ENCODE data around the gene SMPD3. TPM values are rescaled to one million over a fixed set of nuclear protein-coding genes. Genes with fewer than 3 reads are reported as not detected.

SMPD3 gene
- total RNA-seq, 1 experiment from 2014 or later, result 0.70 TPM

DNA sequence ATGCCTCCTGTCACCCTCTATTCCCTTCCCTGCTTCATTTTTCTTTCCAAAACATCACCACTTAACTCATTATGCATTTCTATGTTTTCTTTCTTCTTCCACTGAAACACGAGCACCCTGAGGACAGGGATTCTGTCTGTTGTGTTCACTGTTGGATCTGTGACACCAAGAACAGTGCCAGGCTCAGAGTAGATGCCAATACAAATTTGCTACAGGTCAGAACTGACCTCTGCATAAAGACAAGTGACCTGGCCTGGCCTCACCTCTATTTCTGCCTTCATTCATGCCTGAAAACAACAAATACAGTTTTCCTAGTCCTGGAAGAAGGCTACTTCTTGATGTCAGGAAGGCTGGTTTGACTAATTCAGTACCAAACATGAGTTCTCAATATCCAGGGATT is 45.1 kb downstream of the SMPD3 start:
- Histone ChIP-seq H2BK20ac (ENCODE audit: low read depth, low read length, poor library complexity, severe bottlenecking) (no peak overlapping the region), H3K4me1 (ENCODE audit: insufficient read depth, low read length) (0 out of 2 replicates have a peak, but pooled peaks cover 4% of the 10 kb centered on the region), H3K23ac (ENCODE audit: insufficient read length, low read depth, low read length) (no peak overlapping the region), H3K79me2 (ENCODE audit: insufficient read depth, low read length) (no peaks in the 10 kb centered on the region), H3K56ac (ENCODE audit: insufficient read length, low read depth, low read length) (no peak overlapping the region), H2BK5ac (ENCODE audit: insufficient read length, low read length) (no peak overlapping the region), H3K27ac (ENCODE audit: insufficient read length, low read depth, low read length) (no peak overlapping the region), H4K20me1 (ENCODE audit: control insufficient read depth, insufficient read depth, insufficient read length) (no peaks in the 10 kb centered on the region), H4K8ac (replicated peaks; ENCODE audit: insufficient read length, low read depth, low read length) (no peak overlapping the region), H4K5ac (ENCODE audit: insufficient read length, low read depth, low read length) (no peak overlapping the region), H4K91ac (ENCODE audit: insufficient read length, low read depth, low read length) (no peak overlapping the region), H2BK15ac (ENCODE audit: low read depth, low read length) (no peak overlapping the region), H3K4ac (ENCODE audit: low read depth, low read length) (no peak overlapping the region), H3K27me3 (ENCODE audit: insufficient read depth, low read length) (no peaks in the 10 kb centered on the region), H2BK12ac (ENCODE audit: insufficient read length, low read depth, low read length) (no peak overlapping the region), H3K9ac (ENCODE audit: extremely low read depth, insufficient read length, low read length) (no peak overlapping the region), H3K79me1 (ENCODE audit: insufficient read depth, low read depth, low read length, poor library complexity, severe bottlenecking) (no peaks in the 10 kb centered on the region), H2AK5ac (ENCODE audit: insufficient read length, low read length) (no peak overlapping the region), H3K23me2 (ENCODE audit: insufficient read length, low read depth, low read length, poor library complexity, severe bottlenecking) (no peaks in the 10 kb centered on the region), H3K4me2 (ENCODE audit: insufficient read depth, insufficient read length, low read length) (no peak overlapping the region), H3K14ac (ENCODE audit: insufficient read depth, low read length) (no peak overlapping the region), H3T11ph (ENCODE audit: low read length) (no peak overlapping the region), H3K18ac (ENCODE audit: insufficient read length, low read depth, low read length) (no peak overlapping the region), H3K9me3 (ENCODE audit: control insufficient read depth, low read depth, low read length) (no peaks in the 10 kb centered on the region), H2AFZ (ENCODE audit: low read length) (no peak overlapping the region), H2BK120ac (ENCODE audit: low read depth, low read length, poor library complexity, severe bottlenecking) (no peak overlapping the region)
- Mint-ChIP-seq H3K36me3 (ENCODE audit: insufficient read depth in 1 of 3, low read depth in 3 of 3) (no peaks in the 10 kb centered on the region), H3K9me3 (no peaks in the 10 kb centered on the region), H3K4me1 (peaks cover 41 to 48% of the 10 kb centered on the region in 2 experiments), H3K27me3 (ENCODE audit: low read depth) (peaks cover 2% of the 10 kb centered on the region; the same call in 1 of the 2 replicates), H3K27ac (peak overlapping the region in 1 of 3 experiments; percentile 3; a peak in 1 of 7 replicates), H3K4me3 (no peak overlapping the region)
- no peak for TF ChIP-seq CTCF (conservative IDR thresholded peaks at IDR 0.05)
- no CpG with 5 or more reads among the region's 1 CpG for WGBS (ENCODE audit: extremely low coverage, insufficient read length, low lambda C conversion rate)
- DNase-seq, result no peak
